CD8-positive, alpha-beta memory T cell (primary cell): ENCODE measurements around the gene GUCA2A. TPM values are rescaled to one million over a fixed set of nuclear protein-coding genes. Genes with fewer than 3 reads are reported as not detected.
A peak's percentile ranks its signal among the peaks of the same experiment; 100 is the strongest.

ENCODE experiments used
- CTCF ChIA-PET: fragments of 350-600 bp; sonication (Branson Sonifier 250); formaldehyde crosslinking; loops from one replicate; lab custom pipeline; 2021; ENCODE audit warnings: antibody characterized with exemption; lab: Charles Lee
- POLR2A ChIA-PET: fragments of 350-600 bp; sonication (Branson Sonifier 250); formaldehyde crosslinking; loops from one replicate; lab custom pipeline; 2021; ENCODE audit warnings: antibody characterized with exemption; lab: Charles Lee
- DNase-seq, 5 donors: peaks; one replicate each; pipeline versions ENCODE4 v3.0.0 to v3.0.0-alpha.2; 2020 to 2022; ENCODE audit warnings: mixed read lengths in 1 of 5
- H3K27ac ChIP-seq: one replicate; pipeline ENCODE4 v1.7.0; 2013; ENCODE audit warnings: low read depth, mild to moderate bottlenecking, low read length, moderate library complexity
- H3K27me3 ChIP-seq: 2 replicates; pipeline ENCODE4 v1.7.0; 2013; ENCODE audit warnings: low read length, mild to moderate bottlenecking; ENCODE audit not compliant: insufficient read depth, poor library complexity, severe bottlenecking
- H3K36me3 ChIP-seq: 2 replicates; pipeline ENCODE4 v1.7.0; 2013; ENCODE audit warnings: mild to moderate bottlenecking, low read length, moderate library complexity; ENCODE audit not compliant: insufficient read depth
- H3K4me1 ChIP-seq: 2 replicates; pipeline ENCODE4 v1.7.0; 2013; ENCODE audit warnings: mild to moderate bottlenecking, low read length, moderate library complexity; ENCODE audit not compliant: insufficient read depth
- H3K4me3 ChIP-seq: 2 replicates; pipeline ENCODE4 v1.7.0; 2013; ENCODE audit warnings: mild to moderate bottlenecking, low read length
- H3K9me3 ChIP-seq: 2 replicates; pipeline ENCODE4 v1.7.0; 2013; ENCODE audit warnings: mild to moderate bottlenecking, low read length
- H3K27ac Mint-ChIP-seq, 8 donors: one replicate each; pipeline ENCODE4 v1.8.0; 2020 to 2021; ENCODE audit warnings: mixed read lengths in 8 of 8, mild to moderate bottlenecking in 6 of 8, inconsistent platforms in 3 of 8, moderate library complexity in 3 of 8
- H3K27me3 Mint-ChIP-seq, 2 donors: one replicate each; pipeline ENCODE4 v1.8.0; 2020 to 2021; ENCODE audit warnings: mixed read lengths in 2 of 2, mild to moderate bottlenecking in 1 of 2, moderate library complexity in 1 of 2
- H3K36me3 Mint-ChIP-seq, 3 donors: one replicate each; pipeline ENCODE4 v1.8.0; 2020 to 2021; ENCODE audit warnings: mixed read lengths in 3 of 3, inconsistent platforms in 1 of 3, mild to moderate bottlenecking in 1 of 3
- H3K4me1 Mint-ChIP-seq, 3 donors: one replicate each; pipeline ENCODE4 v1.8.0; 2020 to 2021; ENCODE audit warnings: mixed read lengths in 3 of 3, inconsistent platforms in 1 of 3, mild to moderate bottlenecking in 1 of 3
- H3K4me3 Mint-ChIP-seq, 7 donors: one replicate each; pipeline ENCODE4 v1.8.0; 2020 to 2021; ENCODE audit warnings: mixed read lengths in 7 of 7, mild to moderate bottlenecking in 6 of 7, moderate library complexity in 4 of 7, inconsistent platforms in 2 of 7
- H3K9me3 Mint-ChIP-seq, 5 donors: one replicate each; pipeline ENCODE4 v1.8.0; 2020 to 2022; ENCODE audit warnings: mixed read lengths in 5 of 5, mild to moderate bottlenecking in 3 of 5, moderate library complexity in 2 of 5, inconsistent platforms in 1 of 5
- polyA plus RNA-seq: library from polyadenylated mRNA; unstranded; fragments of 300-500 nt; fragmentation: Illumina TruSeq; gene quantifications from one replicate; pipeline ENCODE4 v1.2.3, GENCODE V29; 2021
- total RNA-seq, 2 experiments: library from RNA; stranded (reverse); gene quantifications; one replicate each; pipeline ENCODE4 v1.2.3, GENCODE V29; 2021

The GUCA2A gene
- total and polyA plus RNA-seq, 3 experiments from 2014 or later: not detected

- Mint-ChIP-seq H3K4me1 (peaks cover 0 to 5% (median 2%) of the 10 kb centered on the region in 3 donors), H3K9me3 (peaks cover 5 to 13% (median 13%) of the 10 kb centered on the region in 5 donors), H3K4me3 (no peak overlapping the region), H3K27me3 (no peaks in the 10 kb centered on the region), H3K27ac (peak overlapping the region in 1 of 8 donors; percentile 21), H3K36me3 (peaks cover 27 to 81% (median 30%) of the 10 kb centered on the region in 3 donors)
- H3K4me3 ChIP-seq: no peak overlapping the region
- H3K27me3 ChIP-seq: no peaks in the 10 kb centered on the region
- ChIA-PET POLR2A (no interaction called here), CTCF (interaction anchor here (1.0 kb wide), 1 partner anchor 25 kb away, joined by 5 read pairs; no protein-coding TSS in a partner anchor)
- no peaks in the 10 kb centered on the region for H3K4me1 ChIP-seq
- peaks cover 7% of the 10 kb centered on the region for H3K36me3 ChIP-seq
- DNase-seq: no peak
- H3K9me3 ChIP-seq: peaks cover 6% of the 10 kb centered on the region
- H3K27ac ChIP-seq: no peak overlapping the region
Observed at GRCh38 chr1:42198251-42198650, 33.7 kb upstream of the GUCA2A start.

- Mint-ChIP-seq H3K27ac (no peak overlapping the region), H3K4me3 (no peak overlapping the region), H3K36me3 (peaks cover 10 to 77% (median 21%) of the 10 kb centered on the region in 3 donors), H3K27me3 (no peaks in the 10 kb centered on the region), H3K9me3 (no peaks in the 10 kb centered on the region), H3K4me1 (peaks cover 13 to 19% (median 17%) of the 10 kb centered on the region in 3 donors)
- POLR2A ChIA-PET: no interaction called here
- Histone ChIP-seq H3K27me3 (no peaks in the 10 kb centered on the region), H3K27ac (no peak overlapping the region), H3K4me1 (no peaks in the 10 kb centered on the region), H3K9me3 (no peaks in the 10 kb centered on the region), H3K4me3 (no peak overlapping the region), H3K36me3 (peaks cover 14% of the 10 kb centered on the region)
- DNase-seq: no peak
- CTCF ChIA-PET: interaction anchor here (1.2 kb wide), 1 partner anchor 22 kb away, joined by 5 read pairs; no protein-coding TSS in a partner anchor
Observed at GRCh38 chr1:42195841-42196240, 31.3 kb upstream of the GUCA2A start.

GRCh38 chr1:42192106-42192505 lies 27.6 kb upstream of the GUCA2A start:
- Mint-ChIP-seq H3K36me3 (peaks cover 6 to 88% (median 21%) of the 10 kb centered on the region in 3 donors), H3K27ac (peak overlapping the region in 2 of 8 donors; percentile 5 to 23), H3K4me1 (peaks cover 13 to 18% (median 17%) of the 10 kb centered on the region in 3 donors), H3K4me3 (no peak overlapping the region), H3K9me3 (no peaks in the 10 kb centered on the region), H3K27me3 (no peaks in the 10 kb centered on the region)
- Histone ChIP-seq H3K27ac (no peak overlapping the region), H3K27me3 (no peaks in the 10 kb centered on the region), H3K9me3 (no peaks in the 10 kb centered on the region), H3K36me3 (peaks cover 30% of the 10 kb centered on the region), H3K4me3 (no peak overlapping the region), H3K4me1 (no peaks in the 10 kb centered on the region)
- DNase-seq: no peak
- POLR2A ChIA-PET: no interaction called here
- CTCF ChIA-PET: interaction anchor here (1.1 kb wide), 1 partner anchor 18 kb away, joined by 4 read pairs; no protein-coding TSS in a partner anchor

GRCh38 chr1:42191319-42191718 lies 26.8 kb upstream of the GUCA2A start:
- H3K27ac ChIP-seq: no peak overlapping the region
- H3K36me3 ChIP-seq: peaks cover 30% of the 10 kb centered on the region
- H3K27me3 ChIP-seq: no peaks in the 10 kb centered on the region
- ChIA-PET CTCF (interaction anchor here (1.1 kb wide), 1 partner anchor 18 kb away, joined by 4 read pairs; no protein-coding TSS in a partner anchor), POLR2A (no interaction called here)
- peaks cover 13 to 19% (median 18%) of the 10 kb centered on the region in 3 donors for H3K4me1 Mint-ChIP-seq
- no peaks in the 10 kb centered on the region for H3K9me3 Mint-ChIP-seq
- H3K4me1 ChIP-seq: no peaks in the 10 kb centered on the region
- H3K9me3 ChIP-seq: no peaks in the 10 kb centered on the region
- no peaks in the 10 kb centered on the region for H3K27me3 Mint-ChIP-seq
- peak overlapping the region in 4 of 8 donors; percentile 2 to 13 (median 6) for H3K27ac Mint-ChIP-seq
- no peak overlapping the region for H3K4me3 ChIP-seq
- DNase-seq: no peak
- H3K36me3 Mint-ChIP-seq: peaks cover 6 to 88% (median 20%) of the 10 kb centered on the region in 3 donors
- no peak overlapping the region for H3K4me3 Mint-ChIP-seq

GRCh38 chr1:42189931-42190853 lies 25.6 kb upstream of the GUCA2A start:
- ChIA-PET CTCF (no interaction called here), POLR2A (no interaction called here)
- peaks cover 6 to 88% (median 25%) of the 10 kb centered on the region in 3 donors for H3K36me3 Mint-ChIP-seq
- no peak overlapping the region for H3K27ac ChIP-seq
- H3K27me3 Mint-ChIP-seq: no peaks in the 10 kb centered on the region
- H3K4me1 ChIP-seq: no peaks in the 10 kb centered on the region
- H3K9me3 ChIP-seq: no peaks in the 10 kb centered on the region
- H3K27me3 ChIP-seq: no peaks in the 10 kb centered on the region
- DNase-seq: no peak
- H3K9me3 Mint-ChIP-seq: no peaks in the 10 kb centered on the region
- no peak overlapping the region for H3K4me3 Mint-ChIP-seq
- H3K27ac Mint-ChIP-seq: peak overlapping the region in 1 of 8 donors; percentile 48
- no peak overlapping the region for H3K4me3 ChIP-seq
- peaks cover 13 to 21% (median 19%) of the 10 kb centered on the region in 3 donors for H3K4me1 Mint-ChIP-seq
- peaks cover 30% of the 10 kb centered on the region for H3K36me3 ChIP-seq

- H3K27me3 Mint-ChIP-seq: no peaks in the 10 kb centered on the region
- peak overlapping the region in 5 of 8 donors; percentile 3 to 86 (median 39) for H3K27ac Mint-ChIP-seq
- Histone ChIP-seq H3K27me3 (no peaks in the 10 kb centered on the region), H3K36me3 (peaks cover 34% of the 10 kb centered on the region), H3K4me1 (no peaks in the 10 kb centered on the region), H3K27ac (no peak overlapping the region), H3K4me3 (no peak overlapping the region), H3K9me3 (no peaks in the 10 kb centered on the region)
- H3K4me3 Mint-ChIP-seq: peak overlapping the region in 1 of 7 donors; percentile 21
- peaks cover 2 to 88% (median 24%) of the 10 kb centered on the region in 3 donors for H3K36me3 Mint-ChIP-seq
- peaks cover 2 to 11% (median 7%) of the 10 kb centered on the region in 3 donors for H3K4me1 Mint-ChIP-seq
- ChIA-PET POLR2A (no interaction called here), CTCF (no interaction called here)
- no peak for DNase-seq
- no peaks in the 10 kb centered on the region for H3K9me3 Mint-ChIP-seq
Observed at GRCh38 chr1:42186152-42186551, 21.6 kb upstream of the GUCA2A start.

- Histone ChIP-seq H3K27me3 (no peaks in the 10 kb centered on the region), H3K9me3 (no peaks in the 10 kb centered on the region), H3K27ac (no peak overlapping the region), H3K4me3 (no peak overlapping the region), H3K36me3 (peaks cover 34% of the 10 kb centered on the region), H3K4me1 (no peaks in the 10 kb centered on the region)
- Mint-ChIP-seq H3K4me3 (no peak overlapping the region), H3K4me1 (peaks cover 0 to 7% (median 4%) of the 10 kb centered on the region in 3 donors), H3K9me3 (no peaks in the 10 kb centered on the region), H3K27me3 (no peaks in the 10 kb centered on the region), H3K36me3 (peaks cover 0 to 87% (median 18%) of the 10 kb centered on the region in 3 donors), H3K27ac (peak overlapping the region in 3 of 8 donors; percentile 32 to 75 (median 38))
- ChIA-PET CTCF (interaction anchor here (2.0 kb wide), 1 partner anchor 11 kb away, joined by 8 read pairs; no protein-coding TSS in a partner anchor), POLR2A (no interaction called here)
- no peak for DNase-seq
Observed at GRCh38 chr1:42184616-42185015, 20.1 kb upstream of the GUCA2A start.

- POLR2A ChIA-PET: no interaction called here
- CTCF ChIA-PET: interaction anchor here (2.0 kb wide), 1 partner anchor 11 kb away, joined by 8 read pairs; no protein-coding TSS in a partner anchor
- Mint-ChIP-seq H3K27me3 (no peaks in the 10 kb centered on the region), H3K9me3 (no peaks in the 10 kb centered on the region), H3K4me3 (no peak overlapping the region), H3K27ac (peak overlapping the region in 2 of 8 donors; percentile 19 to 38), H3K4me1 (peaks cover 0 to 7% (median 4%) of the 10 kb centered on the region in 3 donors), H3K36me3 (peaks cover 0 to 85% (median 18%) of the 10 kb centered on the region in 3 donors)
- H3K4me3 ChIP-seq: no peak overlapping the region
- no peaks in the 10 kb centered on the region for H3K4me1 ChIP-seq
- no peaks in the 10 kb centered on the region for H3K27me3 ChIP-seq
- no peaks in the 10 kb centered on the region for H3K9me3 ChIP-seq
- H3K36me3 ChIP-seq: peaks cover 32% of the 10 kb centered on the region
- H3K27ac ChIP-seq: no peak overlapping the region
- no peak for DNase-seq
Observed at GRCh38 chr1:42183957-42184268, 19.4 kb upstream of the GUCA2A start.
